ENCODE results near the gene TMEM141. TPM values are rescaled to one million over a fixed set of nuclear protein-coding genes. Genes with fewer than 3 reads are reported as not detected.
A peak's percentile ranks its signal among the peaks of the same experiment; 100 is the strongest.
"Not testable (repeated sequence)": the region's sequence is repeated elsewhere in the genome, so short reads cannot be mapped to it uniquely, and the experiment has no call there.

TMEM141 gene
- total RNA-seq, 1 experiment from 2014 or later = 20.5 TPM

DNA sequence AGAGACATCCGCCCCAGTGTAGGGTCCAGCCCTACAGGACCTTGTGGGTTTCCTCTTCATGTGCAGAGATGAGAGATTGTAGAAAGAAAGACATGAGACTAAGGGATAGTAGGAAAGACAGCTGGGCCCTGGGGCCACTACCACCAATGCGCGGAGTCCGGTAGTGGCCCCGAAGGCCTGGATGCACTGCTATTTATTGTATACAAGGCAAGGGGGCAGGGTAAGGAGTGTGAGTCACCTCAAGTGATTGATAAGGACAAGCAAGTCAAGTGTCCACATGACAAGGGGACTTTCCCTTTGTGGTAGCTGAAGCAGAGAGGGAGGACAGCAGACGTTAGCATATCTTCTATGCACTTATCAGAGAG lies 6.2 kb upstream of the TMEM141 start:
- Histone ChIP-seq H3K9me2 (replicated peaks; ENCODE audit: insufficient read depth, low read length) (no peaks in the 10 kb centered on the region), H3K79me2 (ENCODE audit: low read length) (no peaks in the 10 kb centered on the region), H3K4me2 (ENCODE audit: low read depth, low read length, poor library complexity, severe bottlenecking) (no peak overlapping the region), H4K20me1 (ENCODE audit: insufficient read depth, low read depth, low read length) (no peaks in the 10 kb centered on the region), H3K9me3 (ENCODE audit: low read length) (no peaks in the 10 kb centered on the region), H3K4me3 (ENCODE audit: low read length) (no peak overlapping the region), H3K9ac (ENCODE audit: low read length) (no peak overlapping the region), H3K4me1 (ENCODE audit: low read length) (peaks cover 4% of the 10 kb centered on the region), H3K27me3 (ENCODE audit: low read length) (no peaks in the 10 kb centered on the region), H2AFZ (ENCODE audit: low read length) (no peak overlapping the region), H3K36me3 (ENCODE audit: insufficient read depth, low read length) (no peaks in the 10 kb centered on the region), H3K27ac (ENCODE audit: low read length) (no peak overlapping the region)
- no peak for DNase-seq

DNA sequence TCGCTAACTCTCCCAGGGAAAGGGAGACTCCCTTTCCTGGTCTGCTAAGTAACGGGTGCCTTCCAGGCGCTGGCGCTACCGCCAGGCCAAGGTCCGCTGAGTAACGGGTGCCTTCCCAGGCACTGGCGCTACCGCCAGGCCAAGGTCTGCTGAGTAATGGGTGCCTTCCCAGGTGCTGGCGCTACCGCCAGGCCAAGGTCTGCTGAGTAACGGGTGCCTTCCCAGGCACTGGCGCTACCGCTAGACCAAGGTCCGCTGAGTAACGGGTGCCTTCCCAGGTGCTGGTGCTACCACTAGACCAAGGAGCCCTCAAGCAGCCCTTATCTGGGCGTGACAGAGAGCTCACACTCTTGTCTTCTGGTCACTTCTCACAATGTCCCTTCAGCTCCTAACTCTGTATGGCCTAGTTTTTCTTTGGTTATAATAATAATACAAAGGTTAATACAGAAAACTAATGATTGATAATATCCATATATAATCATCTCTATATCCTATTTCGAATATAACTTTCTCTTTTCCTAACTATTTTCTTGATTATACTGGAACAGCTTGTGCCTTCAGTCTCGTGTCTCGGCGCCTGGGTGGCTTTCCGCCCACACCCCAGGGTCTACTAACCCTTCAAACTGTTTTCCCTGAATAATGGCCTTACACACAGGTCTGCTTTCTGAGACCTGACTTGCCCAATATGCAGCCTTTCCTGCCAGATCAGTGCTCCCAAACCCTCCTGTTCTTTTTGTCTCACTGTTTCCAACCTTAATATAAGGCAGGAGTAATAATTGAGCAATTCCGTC lies 5.4 kb upstream of the TMEM141 start:
- not testable (repeated sequence) for H2AFZ ChIP-seq (ENCODE audit: low read length); H3K27me3 ChIP-seq (ENCODE audit: low read length); H3K27ac ChIP-seq (ENCODE audit: low read length); DNase-seq; H3K9ac ChIP-seq (ENCODE audit: low read length); H3K4me3 ChIP-seq (ENCODE audit: low read length); H4K20me1 ChIP-seq (ENCODE audit: insufficient read depth, low read depth, low read length); H3K9me2 ChIP-seq (replicated peaks; ENCODE audit: insufficient read depth, low read length); H3K9me3 ChIP-seq (ENCODE audit: low read length); H3K36me3 ChIP-seq (ENCODE audit: insufficient read depth, low read length); H3K4me1 ChIP-seq (ENCODE audit: low read length); H3K79me2 ChIP-seq (ENCODE audit: low read length); H3K4me2 ChIP-seq (ENCODE audit: low read depth, low read length, poor library complexity, severe bottlenecking)

DNA sequence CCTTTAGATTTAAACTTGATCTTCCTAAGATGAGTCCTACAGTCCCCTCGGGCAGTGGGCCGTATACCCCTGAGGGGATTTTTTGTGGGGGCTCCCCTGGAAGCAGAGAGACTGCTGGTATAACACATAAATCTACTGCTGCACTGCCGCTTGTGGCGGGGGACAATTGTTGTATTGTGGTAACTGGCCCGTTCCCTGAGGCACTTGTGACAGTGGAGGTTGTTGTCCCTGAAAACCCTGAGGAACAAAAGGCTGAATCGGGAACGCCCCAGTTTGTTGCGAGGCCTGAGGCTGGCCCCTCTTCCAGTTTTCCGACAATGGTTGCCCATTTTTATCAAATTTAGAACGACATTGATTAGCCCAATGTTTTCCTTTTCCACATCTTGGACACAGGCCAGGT lies 4.7 kb upstream of the TMEM141 start:
- no peak for DNase-seq
- Histone ChIP-seq H3K9me2 (replicated peaks; ENCODE audit: insufficient read depth, low read length) (no peaks in the 10 kb centered on the region), H3K9me3 (ENCODE audit: low read length) (no peaks in the 10 kb centered on the region), H3K36me3 (ENCODE audit: insufficient read depth, low read length) (no peaks in the 10 kb centered on the region), H3K4me3 (ENCODE audit: low read length) (no peak overlapping the region), H3K79me2 (ENCODE audit: low read length) (no peaks in the 10 kb centered on the region), H3K27me3 (ENCODE audit: low read length) (no peaks in the 10 kb centered on the region), H3K9ac (ENCODE audit: low read length) (no peak overlapping the region), H3K27ac (ENCODE audit: low read length) (no peak overlapping the region), H3K4me2 (ENCODE audit: low read depth, low read length, poor library complexity, severe bottlenecking) (no peak overlapping the region), H4K20me1 (ENCODE audit: insufficient read depth, low read depth, low read length) (no peaks in the 10 kb centered on the region), H2AFZ (ENCODE audit: low read length) (no peak overlapping the region), H3K4me1 (ENCODE audit: low read length) (peaks cover 13% of the 10 kb centered on the region)

DNA sequence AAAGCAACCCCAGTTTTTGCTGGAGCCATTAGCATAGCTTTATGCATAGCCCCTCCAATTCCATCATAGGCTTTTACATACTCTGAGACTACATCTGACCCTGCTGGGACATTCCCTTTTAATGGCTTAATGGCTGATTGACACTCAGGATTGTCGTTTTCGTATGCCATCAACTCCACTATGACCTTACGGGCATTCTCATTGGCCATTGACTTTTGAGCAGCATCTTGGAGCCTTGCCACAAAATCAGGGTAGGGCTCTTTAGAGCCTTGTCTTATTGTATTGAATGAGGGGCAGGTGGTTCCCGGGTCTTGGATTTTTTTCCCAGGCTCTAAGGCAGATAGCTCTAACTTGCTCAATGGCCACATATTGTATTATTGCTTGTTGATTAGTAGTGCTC lies 4.2 kb upstream of the TMEM141 start:
- H3K4me1 ChIP-seq (ENCODE audit: low read length) = peaks cover 18% of the 10 kb centered on the region
- H4K20me1 ChIP-seq (ENCODE audit: insufficient read depth, low read depth, low read length); H3K36me3 ChIP-seq (ENCODE audit: insufficient read depth, low read length); H3K4me3 ChIP-seq (ENCODE audit: low read length); H3K9me2 ChIP-seq (replicated peaks; ENCODE audit: insufficient read depth, low read length); H3K27ac ChIP-seq (ENCODE audit: low read length); H3K27me3 ChIP-seq (ENCODE audit: low read length); DNase-seq; H3K79me2 ChIP-seq (ENCODE audit: low read length); H2AFZ ChIP-seq (ENCODE audit: low read length); H3K4me2 ChIP-seq (ENCODE audit: low read depth, low read length, poor library complexity, severe bottlenecking); H3K9me3 ChIP-seq (ENCODE audit: low read length); H3K9ac ChIP-seq (ENCODE audit: low read length): not testable (repeated sequence)

DNA sequence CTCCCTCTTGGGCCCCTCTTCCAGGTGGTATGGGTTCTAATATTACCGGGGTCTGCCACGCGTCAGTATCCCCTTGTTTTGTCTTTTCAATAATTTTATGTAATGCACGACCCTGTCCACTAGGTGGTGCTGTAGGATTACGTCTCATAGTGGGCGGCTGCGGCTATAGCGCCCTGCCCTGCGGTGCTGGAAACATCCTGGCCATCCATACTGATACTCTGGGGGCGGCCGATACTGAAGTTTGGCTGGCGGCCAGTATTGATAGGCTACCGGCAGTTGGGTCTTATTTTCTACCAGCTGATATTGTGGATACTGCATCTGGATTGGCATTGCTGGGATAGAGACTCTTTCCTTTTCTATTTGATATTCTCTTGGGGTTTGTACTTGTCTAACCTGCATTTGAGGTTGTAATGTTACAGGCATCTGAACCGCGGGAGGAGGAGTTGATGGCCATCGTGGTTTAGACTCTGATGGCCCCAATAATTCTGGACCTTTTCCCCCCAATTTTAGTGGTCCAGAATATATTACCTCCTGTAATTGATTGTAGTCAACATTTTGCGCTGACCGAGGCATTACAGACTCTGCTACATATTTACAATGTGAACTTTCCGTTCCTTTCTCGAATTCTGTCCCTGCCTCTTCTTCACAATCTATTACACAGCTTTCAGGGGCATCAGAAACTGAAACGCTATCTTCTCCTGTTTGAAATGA lies 3.3 kb upstream of the TMEM141 start:
- Histone ChIP-seq H3K79me2 (ENCODE audit: low read length) (peaks cover 3% of the 10 kb centered on the region; the same call in 1 of the 2 replicates), H3K9ac (ENCODE audit: low read length) (no peak overlapping the region), H4K20me1 (ENCODE audit: insufficient read depth, low read depth, low read length) (peaks cover 10% of the 10 kb centered on the region), H3K36me3 (ENCODE audit: insufficient read depth, low read length) (no peaks in the 10 kb centered on the region), H3K4me1 (ENCODE audit: low read length) (peaks cover 27% of the 10 kb centered on the region), H3K9me3 (ENCODE audit: low read length) (no peaks in the 10 kb centered on the region), H3K4me2 (ENCODE audit: low read depth, low read length, poor library complexity, severe bottlenecking) (peak overlapping the region; percentile 28), H3K9me2 (replicated peaks; ENCODE audit: insufficient read depth, low read length) (no peaks in the 10 kb centered on the region), H3K27ac (ENCODE audit: low read length) (no peak overlapping the region), H2AFZ (ENCODE audit: low read length) (no peak overlapping the region), H3K4me3 (ENCODE audit: low read length) (no peak overlapping the region), H3K27me3 (ENCODE audit: low read length) (no peaks in the 10 kb centered on the region)
- DNase-seq = peak; percentile 90

DNA sequence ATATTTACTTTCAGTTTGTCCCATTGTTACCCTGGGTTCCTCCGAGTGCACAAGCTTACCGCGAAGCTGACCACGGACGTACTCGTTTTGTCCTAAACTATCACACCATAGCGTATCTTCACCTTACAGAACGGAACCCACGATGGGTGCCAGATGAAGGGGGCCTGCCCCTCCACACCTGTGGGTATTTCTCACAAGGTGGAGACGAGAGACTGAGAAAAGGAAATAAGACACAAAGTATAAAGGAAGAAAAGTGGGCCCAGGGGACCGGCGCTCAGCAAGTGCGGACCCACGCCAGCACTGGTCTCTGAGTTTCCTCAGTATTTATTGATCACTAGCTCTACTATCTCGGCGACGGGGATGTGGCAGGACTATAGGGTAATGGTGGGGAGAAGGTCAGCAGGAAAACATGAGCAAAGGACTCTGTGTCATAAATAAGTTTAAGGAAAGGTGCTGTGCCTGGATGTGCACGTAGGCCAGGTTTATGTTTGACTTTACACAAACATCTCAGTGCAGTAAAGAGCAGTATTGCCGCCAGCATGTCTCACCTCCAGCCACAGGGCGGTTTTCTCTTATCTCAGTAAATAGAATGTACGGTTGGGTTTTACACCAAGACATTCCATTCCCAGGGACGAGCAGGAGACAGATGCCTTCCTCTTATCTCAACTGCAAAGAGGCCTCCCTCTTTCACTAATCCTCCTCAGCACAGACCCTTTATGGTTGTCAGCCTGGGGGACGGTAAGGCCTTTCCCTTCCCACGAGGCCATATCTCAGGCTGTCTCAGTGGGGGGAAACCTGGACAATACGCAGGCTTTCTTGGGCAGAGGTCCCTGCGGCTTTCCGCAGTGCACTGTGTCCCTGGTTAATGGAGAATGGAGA lies 2.3 kb upstream of the TMEM141 start:
- H3K36me3 ChIP-seq (ENCODE audit: insufficient read depth, low read length); H3K4me2 ChIP-seq (ENCODE audit: low read depth, low read length, poor library complexity, severe bottlenecking); DNase-seq; H2AFZ ChIP-seq (ENCODE audit: low read length); H3K27me3 ChIP-seq (ENCODE audit: low read length); H3K4me3 ChIP-seq (ENCODE audit: low read length); H3K9me2 ChIP-seq (replicated peaks; ENCODE audit: insufficient read depth, low read length); H3K27ac ChIP-seq (ENCODE audit: low read length); H3K9me3 ChIP-seq (ENCODE audit: low read length); H3K79me2 ChIP-seq (ENCODE audit: low read length); H3K9ac ChIP-seq (ENCODE audit: low read length): not testable (repeated sequence)
- Histone ChIP-seq H4K20me1 (ENCODE audit: insufficient read depth, low read depth, low read length) (peaks cover 12% of the 10 kb centered on the region), H3K4me1 (ENCODE audit: low read length) (peaks cover 36% of the 10 kb centered on the region)

DNA sequence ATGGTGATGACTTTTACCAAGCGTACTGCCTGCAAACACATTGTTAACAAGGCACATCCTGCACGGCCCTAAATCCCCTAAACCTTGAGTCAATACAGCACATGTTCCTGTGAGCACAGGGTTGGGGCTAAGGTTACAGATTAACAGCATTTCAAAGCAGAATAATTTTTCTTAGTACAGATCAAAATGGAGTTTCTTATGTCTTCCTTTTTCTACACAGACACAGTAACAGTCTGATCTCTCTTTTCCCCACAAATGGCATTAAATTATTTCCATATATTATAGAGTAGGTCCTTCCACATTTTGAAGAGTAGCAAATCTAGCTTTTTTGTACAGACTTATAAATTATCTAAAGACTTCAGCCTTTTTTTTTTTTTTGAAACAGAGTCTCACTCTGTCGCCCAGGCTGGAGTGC lies 1.6 kb upstream of the TMEM141 start:
- H3K27ac ChIP-seq (ENCODE audit: low read length) = no peak overlapping the region
- no peak for DNase-seq
- H3K79me2 ChIP-seq (ENCODE audit: low read length) = peaks cover 3% of the 10 kb centered on the region; the same call in 1 of the 2 replicates
- no peak overlapping the region for H3K9ac ChIP-seq (ENCODE audit: low read length)
- H4K20me1 ChIP-seq (ENCODE audit: insufficient read depth, low read depth, low read length) = peaks cover 12% of the 10 kb centered on the region
- no peaks in the 10 kb centered on the region for H3K27me3 ChIP-seq (ENCODE audit: low read length)
- no peak overlapping the region for H3K4me2 ChIP-seq (ENCODE audit: low read depth, low read length, poor library complexity, severe bottlenecking)
- peaks cover 37% of the 10 kb centered on the region for H3K4me1 ChIP-seq (ENCODE audit: low read length)
- H3K9me2 ChIP-seq (replicated peaks; ENCODE audit: insufficient read depth, low read length) = no peaks in the 10 kb centered on the region
- no peaks in the 10 kb centered on the region for H3K9me3 ChIP-seq (ENCODE audit: low read length)
- H3K36me3 ChIP-seq (ENCODE audit: insufficient read depth, low read length) = no peaks in the 10 kb centered on the region
- no peak overlapping the region for H2AFZ ChIP-seq (ENCODE audit: low read length)
- H3K4me3 ChIP-seq (ENCODE audit: low read length) = no peak overlapping the region
